Pancreas (tissue), 10 donors: ENCODE data around the gene PCDHGB2. TPM values are rescaled to one million over a fixed set of nuclear protein-coding genes. Genes with fewer than 3 reads are reported as not detected.
"Not testable (repeated sequence)": the region's sequence is repeated elsewhere in the genome, so short reads cannot be mapped to it uniquely, and the experiment has no call there.

Experiments used
- ATAC-seq, 4 donors: fragments of 200-7000 bp; cut with Tn5 transposase; one replicate each; pipeline versions ENCODE4 v1.8.0 to v1.9.1; 2020; ENCODE audit warnings: mild to moderate bottlenecking in 4 of 4, moderate library complexity in 4 of 4
- DNase-seq, 6 donors: peaks; one replicate each; pipeline ENCODE4 v3.0.0-alpha.2; 2020
- FAIRE-seq: peaks from 2 replicates; lab custom pipeline; 2012; peaks lifted over from hg19 to GRCh38; lab: Jason Lieb, UNC
- H3K27ac ChIP-seq, 4 donors: fragments of 200-600 bp; sonication (generic); 1 replicate in 3 of 4; 2 replicates in 1 of 4; pipeline versions ENCODE4 v1.5.0 to v1.8.0; 2020
- H3K27me3 ChIP-seq, 4 donors: fragments of 200-600 bp; one replicate each; pipeline ENCODE4 v1.8.0; 2021
- H3K36me3 ChIP-seq, 3 donors: fragments of 200-600 bp; sonication (generic) in 1 of 3; one replicate each; pipeline versions ENCODE4 v1.5.0 to v1.8.0; 2020 to 2021
- H3K4me1 ChIP-seq, 3 donors: fragments of 200-600 bp; one replicate each; pipeline ENCODE4 v1.8.0; 2021
- H3K4me3 ChIP-seq, 4 donors: fragments of 200-600 bp; sonication (generic) in 2 of 4; one replicate each; pipeline versions ENCODE4 v1.5.0 to v1.8.0; 2020 to 2021
- H3K9me3 ChIP-seq, 4 donors: fragments of 200-600 bp; one replicate each; pipeline ENCODE4 v1.8.0; 2021
- WGBS, 2 donors: extraction: QIAGEN DNeasy Blood & Tissue Kit; methylation state at CpG; one replicate each; pipeline ENCODE4 v1.1.7; 2013; 5-methylcytosine and 5-hydroxymethylcytosine counted together
- intact Hi-C, 3 donors: fragments of 100-400 bp; cut with DNase I; formaldehyde crosslinking; loops; one replicate each; pipeline versions ENCODE4 v1.11.1 to v1.14.2; 2022
- polyA plus RNA-seq, 2 donors: library from polyadenylated mRNA; stranded (reverse); fragments of 200-250 nt; gene quantifications; one replicate each; pipeline ENCODE4 v1.2.3, GENCODE V29; 2013
- total RNA-seq, 6 donors: library from RNA; stranded (reverse); fragmentation: NEBNext Ultra II Directional in 4 of 6; extraction: Animal tissue kit (Norgen Biotek cat#: 25700) in 4 of 6; gene quantifications; one replicate each; pipeline versions ENCODE4 v1.2.1 to v1.2.4, GENCODE V29; 2021 to 2023
- TF ChIP-seq, protein P1 (sequence below), 4 donors: fragments of 200-600 bp; sonication (generic) in 3 of 4; IDR thresholded peaks; one replicate each; pipeline versions ENCODE4 v1.5.0 to v1.8.0; 2021; ENCODE audit warnings: antibody characterized with exemption in 4 of 4
- donor health status: healthy with polysubstance abuse.
- donor health status: DM: no; HTN: no; CAD: no; lungs with moderate emphysema.
- donor health status: DM: no; HTN: no; CAD: no.
- donor health status: control.
- donor health status: control.
- donor health status: Bipolar disorder and iron deficiency.
- donor health status: DM: yes; HTN: yes; CAD: no.
- donor health status: DM: no; HTN: no; CAD: no.
- donor health status: DM: no; HTN: no; CAD: no.
- donor health status: DM: yes; HTN: yes; CAD: no.

PCDHGB2 gene
- total and polyA plus RNA-seq, 8 donors: 0.63 to 2.8 (median 2.0) TPM

GRCh38 chr5:141382469-141383294, 22.9 kb downstream of the PCDHGB2 start, which contains the start of gene PCDHGA7:
Gene PCDHGA7, plus strand, starts transcription at chr5:141382742. Its CDS starts 158 bp downstream, at chr5:141382900.
- 11 to 14% methylated on average over 37 of the region's 37 CpGs for WGBS, 2 donors
- Histone ChIP-seq H3K4me1 (no peaks in the 10 kb centered on the region), H3K27ac (no peak within 1 kb of the TSS), H3K4me3 (peak within 1 kb of the TSS in 2 of 4 donors; percentile 8 to 17), H3K36me3 (no peaks in the 10 kb centered on the region), H3K27me3 (no peaks in the 10 kb centered on the region), H3K9me3 (peaks cover 0 to 20% (median 0%) of the 10 kb centered on the region in 4 donors)
- TF ChIP-seq, protein P1, sequence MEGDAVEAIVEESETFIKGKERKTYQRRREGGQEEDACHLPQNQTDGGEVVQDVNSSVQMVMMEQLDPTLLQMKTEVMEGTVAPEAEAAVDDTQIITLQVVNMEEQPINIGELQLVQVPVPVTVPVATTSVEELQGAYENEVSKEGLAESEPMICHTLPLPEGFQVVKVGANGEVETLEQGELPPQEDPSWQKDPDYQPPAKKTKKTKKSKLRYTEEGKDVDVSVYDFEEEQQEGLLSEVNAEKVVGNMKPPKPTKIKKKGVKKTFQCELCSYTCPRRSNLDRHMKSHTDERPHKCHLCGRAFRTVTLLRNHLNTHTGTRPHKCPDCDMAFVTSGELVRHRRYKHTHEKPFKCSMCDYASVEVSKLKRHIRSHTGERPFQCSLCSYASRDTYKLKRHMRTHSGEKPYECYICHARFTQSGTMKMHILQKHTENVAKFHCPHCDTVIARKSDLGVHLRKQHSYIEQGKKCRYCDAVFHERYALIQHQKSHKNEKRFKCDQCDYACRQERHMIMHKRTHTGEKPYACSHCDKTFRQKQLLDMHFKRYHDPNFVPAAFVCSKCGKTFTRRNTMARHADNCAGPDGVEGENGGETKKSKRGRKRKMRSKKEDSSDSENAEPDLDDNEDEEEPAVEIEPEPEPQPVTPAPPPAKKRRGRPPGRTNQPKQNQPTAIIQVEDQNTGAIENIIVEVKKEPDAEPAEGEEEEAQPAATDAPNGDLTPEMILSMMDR (IDR thresholded peaks at IDR 0.05): no peak
- DNase-seq (no peak), ATAC-seq (peak in 1 of 4 donors; percentile 49), FAIRE-seq (no peak)
- intact Hi-C loops: loop anchor here in 1 of 3 donors (10.0 kb wide), 1 partner anchor 228 kb away; the partner anchor contains the start of gene PCDHB6

- peaks cover 0 to 21% (median 0%) of the 10 kb centered on the region in 4 donors for H3K9me3 ChIP-seq
- H3K4me3 ChIP-seq: peak overlapping the region in 2 of 4 donors; percentile 8 to 17
- no peak overlapping the region for H3K27ac ChIP-seq
- 24 to 33% methylated on average over 21 of the region's 21 CpGs for WGBS, 2 donors
- H3K4me1 ChIP-seq: no peaks in the 10 kb centered on the region
- no peak for ATAC-seq
- TF ChIP-seq, protein P1 (IDR thresholded peaks at IDR 0.05): no peak
- no peak for DNase-seq
- H3K27me3 ChIP-seq: no peaks in the 10 kb centered on the region
- no peak for FAIRE-seq
- intact Hi-C loops: loop anchor here in 1 of 3 donors (10.0 kb wide), 1 partner anchor 229 kb away; the partner anchor contains the start of gene PCDHB6
- no peaks in the 10 kb centered on the region for H3K36me3 ChIP-seq
Measured at GRCh38 chr5:141383345-141383744, 23.6 kb downstream of the PCDHGB2 start.

DNA sequence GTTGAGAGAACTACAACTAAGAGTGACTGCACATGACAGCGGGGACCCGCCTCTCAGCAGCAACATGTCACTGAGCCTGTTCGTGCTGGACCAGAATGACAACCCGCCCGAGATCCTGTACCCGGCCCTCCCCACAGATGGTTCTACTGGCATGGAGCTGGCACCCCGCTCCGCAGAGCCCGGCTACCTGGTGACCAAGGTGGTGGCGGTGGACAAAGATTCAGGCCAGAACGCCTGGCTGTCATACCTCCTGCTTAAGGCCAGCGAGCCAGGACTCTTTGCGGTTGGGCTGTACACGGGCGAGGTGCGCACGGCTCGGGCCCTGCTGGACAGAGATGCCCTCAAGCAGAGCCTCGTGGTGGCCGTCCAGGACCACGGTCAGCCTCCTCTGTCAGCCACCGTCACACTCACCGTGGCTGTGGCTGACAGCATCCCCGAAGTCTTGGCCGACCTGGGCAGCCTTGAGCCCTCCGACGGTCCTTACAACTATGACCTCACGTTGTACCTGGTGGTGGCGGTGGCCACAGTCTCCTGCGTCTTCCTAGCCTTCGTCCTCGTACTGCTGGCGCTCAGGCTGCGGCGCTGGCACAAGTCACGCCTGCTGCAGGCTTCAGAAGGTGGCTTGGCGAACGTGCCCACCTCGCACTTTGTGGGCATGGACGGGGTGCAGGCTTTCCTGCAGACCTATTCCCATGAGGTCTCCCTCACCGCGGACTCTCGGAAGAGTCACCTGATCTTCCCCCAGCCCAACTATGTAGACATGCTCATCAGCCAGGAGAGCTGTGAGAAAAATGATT, 24.9 kb downstream of the PCDHGB2 start:
- intact Hi-C loops: loop anchor here in 1 of 3 donors (10.0 kb wide), 1 partner anchor 230 kb away; the partner anchor contains the start of gene PCDHB6
- Histone ChIP-seq H3K9me3 (peaks cover 0 to 35% (median under 1%) of the 10 kb centered on the region in 4 donors), H3K36me3 (no peaks in the 10 kb centered on the region), H3K4me1 (no peaks in the 10 kb centered on the region), H3K27me3 (no peaks in the 10 kb centered on the region), H3K4me3 (no peak overlapping the region), H3K27ac (no peak overlapping the region)
- no peak for DNase-seq
- TF ChIP-seq, protein P1 (IDR thresholded peaks at IDR 0.05): no peak
- 36 to 44% methylated on average over 39 to 43 of the region's 43 CpGs for WGBS, 2 donors
- no peak for ATAC-seq
- FAIRE-seq: no peak

DNA sequence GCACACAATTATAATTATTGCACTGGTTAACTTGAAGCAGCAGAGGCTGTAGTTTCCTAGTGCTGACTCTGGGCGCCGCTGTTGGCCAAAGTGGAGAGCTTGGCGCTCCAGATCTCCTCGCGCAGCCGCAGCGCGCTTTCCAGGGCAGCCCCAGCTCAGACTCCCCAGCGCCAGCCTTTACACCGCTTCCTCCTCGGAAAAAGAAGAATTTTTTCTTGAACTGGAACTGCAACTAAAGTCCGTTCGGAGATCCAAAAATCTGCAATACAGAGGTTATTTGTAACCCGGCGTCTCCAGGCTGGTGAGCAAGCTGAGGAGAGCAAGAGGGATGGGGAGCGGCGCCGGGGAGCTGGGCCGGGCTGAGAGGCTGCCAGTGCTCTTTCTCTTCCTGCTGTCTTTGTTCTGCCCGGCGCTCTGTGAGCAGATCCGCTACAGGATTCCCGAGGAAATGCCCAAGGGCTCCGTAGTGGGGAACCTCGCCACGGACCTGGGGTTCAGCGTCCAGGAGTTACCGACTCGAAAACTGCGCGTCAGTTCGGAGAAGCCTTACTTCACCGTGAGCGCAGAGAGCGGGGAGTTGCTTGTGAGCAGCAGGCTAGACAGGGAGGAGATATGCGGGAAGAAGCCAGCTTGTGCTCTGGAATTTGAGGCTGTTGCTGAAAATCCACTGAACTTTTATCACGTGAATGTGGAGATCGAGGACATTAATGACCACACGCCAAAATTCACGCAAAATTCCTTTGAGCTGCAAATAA, 27.9 kb downstream of the PCDHGB2 start, which contains the start of gene PCDHGB4:
Gene PCDHGB4, plus strand, starts transcription at position 142 of the 755 bp plus-strand sequence. Its CDS starts 187 bp downstream, at position 329.
- intact Hi-C loops: loop anchor here in 1 of 3 donors (10.0 kb wide), 1 partner anchor 233 kb away; the partner anchor contains the start of gene PCDHB6
- FAIRE-seq: not testable (repeated sequence)
- H3K9me3 ChIP-seq: peaks cover 0 to 34% (median 2%) of the 10 kb centered on the region in 4 donors

More for the DNA sequence above, 27.9 kb downstream of the PCDHGB2 start, which contains the start of gene PCDHGB4:
- DNase-seq, H3K27me3 ChIP-seq, H3K27ac ChIP-seq, H3K4me1 ChIP-seq, H3K36me3 ChIP-seq: not testable (repeated sequence)
- ATAC-seq: peak; percentile 60 to 94 (median 82)
- WGBS, 2 donors: 6 to 10% methylated on average over 17 to 21 of the region's 40 CpGs
- H3K4me3 ChIP-seq: peak within 1 kb of the TSS in 1 of 4 donors; percentile 7
